ENCODE results near the gene IDI2. TPM values are rescaled to one million over a fixed set of nuclear protein-coding genes. Genes with fewer than 3 reads are reported as not detected.
A peak's percentile ranks its signal among the peaks of the same experiment; 100 is the strongest.

Gene IDI2
- total RNA-seq, 1 donor from 2014 or later, result not detected

GRCh38 chr10:972763-973162 lies 52.9 kb downstream of the IDI2 start:
- Mint-ChIP-seq H3K27me3 (ENCODE audit: low read depth) (no peaks in the 10 kb centered on the region), H3K4me1 (ENCODE audit: low read depth) (peaks cover 17% of the 10 kb centered on the region), H3K4me3 (ENCODE audit: unreplicated experiment) (no peak overlapping the region), H3K36me3 (ENCODE audit: low read depth) (peaks cover 3% of the 10 kb centered on the region), H3K27ac (ENCODE audit: unreplicated experiment) (no peak overlapping the region), H3K9me3 (ENCODE audit: low read depth) (peaks cover 4% of the 10 kb centered on the region)
- DNase-seq (ENCODE audit: low spot score), result no peak
- no peak for TF ChIP-seq CTCF (IDR thresholded peaks at IDR 0.05)

GRCh38 chr10:971613-972012 lies 54.0 kb downstream of the IDI2 start:
- no peak for DNase-seq (ENCODE audit: low spot score)
- no peak overlapping the region for H3K27ac Mint-ChIP-seq (ENCODE audit: unreplicated experiment)
- H3K4me1 Mint-ChIP-seq (ENCODE audit: low read depth), result peaks cover 17% of the 10 kb centered on the region
- no peak overlapping the region for H3K4me3 Mint-ChIP-seq (ENCODE audit: unreplicated experiment)
- no peak for TF ChIP-seq CTCF (IDR thresholded peaks at IDR 0.05)
- H3K27me3 Mint-ChIP-seq (ENCODE audit: low read depth), result no peaks in the 10 kb centered on the region
- peaks cover 2% of the 10 kb centered on the region for H3K36me3 Mint-ChIP-seq (ENCODE audit: low read depth)
- peaks cover 2% of the 10 kb centered on the region for H3K9me3 Mint-ChIP-seq (ENCODE audit: low read depth)

GRCh38 chr10:971150-971542 lies 54.5 kb downstream of the IDI2 start:
- H3K4me1 Mint-ChIP-seq (ENCODE audit: low read depth), result peaks cover 17% of the 10 kb centered on the region
- no peaks in the 10 kb centered on the region for H3K9me3 Mint-ChIP-seq (ENCODE audit: low read depth)
- no peak for DNase-seq (ENCODE audit: low spot score)
- TF ChIP-seq CTCF (IDR thresholded peaks at IDR 0.05), result no peak
- H3K4me3 Mint-ChIP-seq (ENCODE audit: unreplicated experiment), result no peak overlapping the region
- H3K27ac Mint-ChIP-seq (ENCODE audit: unreplicated experiment), result no peak overlapping the region
- no peaks in the 10 kb centered on the region for H3K27me3 Mint-ChIP-seq (ENCODE audit: low read depth)
- no peaks in the 10 kb centered on the region for H3K36me3 Mint-ChIP-seq (ENCODE audit: low read depth)

GRCh38 chr10:970311-971149 lies 55.1 kb downstream of the IDI2 start:
- Mint-ChIP-seq H3K9me3 (ENCODE audit: low read depth) (no peaks in the 10 kb centered on the region), H3K4me1 (ENCODE audit: low read depth) (peaks cover 17% of the 10 kb centered on the region), H3K4me3 (ENCODE audit: unreplicated experiment) (peak overlapping the region; percentile 33), H3K27ac (ENCODE audit: unreplicated experiment) (peak overlapping the region; percentile 58), H3K27me3 (ENCODE audit: low read depth) (no peaks in the 10 kb centered on the region), H3K36me3 (ENCODE audit: low read depth) (no peaks in the 10 kb centered on the region)
- TF ChIP-seq CTCF (IDR thresholded peaks at IDR 0.05), result no peak
- DNase-seq (ENCODE audit: low spot score), result no peak

- Mint-ChIP-seq H3K36me3 (ENCODE audit: low read depth) (no peaks in the 10 kb centered on the region), H3K27me3 (ENCODE audit: low read depth) (no peaks in the 10 kb centered on the region), H3K4me1 (ENCODE audit: low read depth) (peaks cover 17% of the 10 kb centered on the region), H3K4me3 (ENCODE audit: unreplicated experiment) (no peak overlapping the region), H3K9me3 (ENCODE audit: low read depth) (no peaks in the 10 kb centered on the region), H3K27ac (ENCODE audit: unreplicated experiment) (no peak overlapping the region)
- no peak for DNase-seq (ENCODE audit: low spot score)
- TF ChIP-seq CTCF (IDR thresholded peaks at IDR 0.05), result no peak
Measured at GRCh38 chr10:969473-970150, 56.0 kb downstream of the IDI2 start.

Other genes starting within 250 kb of the IDI2 start
- gene LARP4B, start 94.2 kb downstream of the IDI2 start, total RNA-seq, result 57.4 to 72.0 TPM (median 67.1 TPM) in 3 replicates
- 48.5 to 57.8 TPM (median 54.8 TPM) in 3 replicates for gene GTPBP4, start 37.4 kb downstream of the IDI2 start, total RNA-seq
- 39.0 to 45.7 TPM (median 40.6 TPM) in 3 replicates for gene IDI1, start 23.3 kb upstream of the IDI2 start, total RNA-seq
- gene WDR37, start 30.5 kb upstream of the IDI2 start, total RNA-seq, result 10.9 to 15.5 TPM (median 12.4 TPM) in 3 replicates